Measurements from ENCODE around the gene ZNF487.

GRCh38 chr10:43419997-43420368 is 16.9 kb upstream of the ZNF487 start:
- TF ChIP-seq CTCF (IDR thresholded peaks at IDR 0.05; ENCODE audit: borderline replicate concordance, extremely low read depth, low read length, poor library complexity, severe bottlenecking) (no peak), EZH2 (IDR thresholded peaks at IDR 0.05; ENCODE audit: borderline replicate concordance, low read depth, low read length, severe bottlenecking) (no peak)
